Measurements from ENCODE around the gene CETN3. TPM values are rescaled to one million over a fixed set of nuclear protein-coding genes. Genes with fewer than 3 reads are reported as not detected.

The CETN3 gene
- total RNA-seq, 4 donors from 2014 or later, result 6.3 to 12.4 (median 8.6) TPM

GRCh38 chr5:90367879-90368278 is 41.7 kb downstream of the CETN3 start:
- TF ChIP-seq POLR2A (IDR thresholded peaks at IDR 0.05), result no peak
- no peak for TF ChIP-seq CTCF (IDR thresholded peaks at IDR 0.05)
- intact Hi-C loops (cut with DNase I; ENCODE audit: low total_unique reads), result no loop called here
- WGBS, 2 donors, result 77 to 86% methylated on average over 1 of the region's 1 CpG
- H3K4me3 ChIP-seq (ENCODE audit: low read depth, poor library complexity, severe bottlenecking), result no peak overlapping the region
- no peak for DNase-seq (ENCODE audit: low spot score in 2 of 2)

- WGBS, 2 donors, result 47 to 56% methylated on average over 3 of the region's 3 CpGs
- no peak for DNase-seq (ENCODE audit: low spot score in 2 of 2)
- intact Hi-C loops (cut with DNase I; ENCODE audit: low total_unique reads), result no loop called here
- TF ChIP-seq POLR2A (IDR thresholded peaks at IDR 0.05), result no peak
- no peak for TF ChIP-seq CTCF (IDR thresholded peaks at IDR 0.05)
- no peak overlapping the region for H3K4me3 ChIP-seq (ENCODE audit: low read depth, poor library complexity, severe bottlenecking)
These were observed 42.6 kb downstream of the CETN3 start for GRCh38 chr5:90366948-90367347.

DNA sequence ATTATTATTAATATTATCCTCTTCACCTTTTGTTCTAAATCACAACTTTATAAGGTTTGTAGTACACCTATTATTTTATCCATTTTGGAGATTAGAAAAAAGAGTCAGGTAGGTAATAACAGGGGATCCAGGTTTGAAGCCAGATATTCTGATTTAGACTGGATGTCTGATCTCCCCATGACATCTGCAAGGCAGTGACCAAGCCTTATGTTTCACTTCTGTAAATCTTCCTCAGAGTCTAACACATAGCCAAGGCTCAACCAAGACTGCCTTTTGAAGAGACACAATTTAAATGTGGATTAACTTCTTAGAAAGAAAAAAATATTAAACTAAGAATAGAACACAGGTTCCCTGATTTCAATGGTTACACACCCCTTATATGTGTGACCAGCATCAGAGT is 44.2 kb downstream of the CETN3 start:
- no peak overlapping the region for H3K4me3 ChIP-seq (ENCODE audit: low read depth, poor library complexity, severe bottlenecking)
- intact Hi-C loops (cut with DNase I; ENCODE audit: low total_unique reads), result no loop called here
- no peak for DNase-seq (ENCODE audit: low spot score in 2 of 2)
- TF ChIP-seq CTCF (IDR thresholded peaks at IDR 0.05) (no peak), POLR2A (IDR thresholded peaks at IDR 0.05) (no peak)

GRCh38 chr5:90359073-90359920 is 50.3 kb downstream of the CETN3 start:
- TF ChIP-seq CTCF (IDR thresholded peaks at IDR 0.05), result no peak
- TF ChIP-seq POLR2A (IDR thresholded peaks at IDR 0.05), result no peak
- intact Hi-C loops (cut with DNase I; ENCODE audit: low total_unique reads), result no loop called here
- DNase-seq (ENCODE audit: low spot score in 2 of 2), result no peak
- no peak overlapping the region for H3K4me3 ChIP-seq (ENCODE audit: low read depth, poor library complexity, severe bottlenecking)
- 83 to 91% methylated on average over 7 of the region's 7 CpGs for WGBS, 2 donors

- TF ChIP-seq POLR2A (IDR thresholded peaks at IDR 0.05), result no peak
- TF ChIP-seq CTCF (IDR thresholded peaks at IDR 0.05), result no peak
- DNase-seq (ENCODE audit: low spot score in 2 of 2), result no peak
- no peak overlapping the region for H3K4me3 ChIP-seq (ENCODE audit: low read depth, poor library complexity, severe bottlenecking)
- WGBS, 2 donors, result 28 to 33% methylated on average over 6 of the region's 6 CpGs
- intact Hi-C loops (cut with DNase I; ENCODE audit: low total_unique reads), result no loop called here
These were observed 52.9 kb downstream of the CETN3 start for GRCh38 chr5:90356622-90357021.

DNA sequence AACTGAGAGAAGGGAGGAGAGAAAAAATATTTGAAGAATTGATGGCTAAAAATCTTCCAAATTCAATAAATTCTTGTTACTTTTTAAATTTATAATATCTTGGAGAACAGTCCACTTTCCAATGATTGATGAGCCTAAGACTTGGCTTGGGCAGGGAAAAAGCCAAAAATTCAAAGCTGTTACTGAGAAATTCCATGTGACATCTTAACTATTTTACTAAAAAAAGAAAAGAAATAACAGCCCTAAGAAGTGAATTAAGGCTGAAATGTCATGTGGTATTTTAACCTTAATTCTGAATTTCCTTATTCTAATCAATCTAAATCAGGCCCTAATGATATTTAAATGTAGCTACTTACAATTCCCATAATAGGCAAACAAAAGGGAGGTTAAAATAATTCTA is 53.4 kb downstream of the CETN3 start:
- intact Hi-C loops (cut with DNase I; ENCODE audit: low total_unique reads), result no loop called here
- no peak for TF ChIP-seq POLR2A (IDR thresholded peaks at IDR 0.05)
- TF ChIP-seq CTCF (IDR thresholded peaks at IDR 0.05), result no peak

More for the DNA sequence above, 53.4 kb downstream of the CETN3 start:
- no peak overlapping the region for H3K4me3 ChIP-seq (ENCODE audit: low read depth, poor library complexity, severe bottlenecking)
- DNase-seq (ENCODE audit: low spot score in 2 of 2), result no peak

Measured in lower leg skin (tissue), 4 donors.